Activated CD4-positive, CD25-positive, alpha-beta regulatory T cell (primary cell): ENCODE results near the gene TSC2.
"Not testable (repeated sequence)": the region's sequence is repeated elsewhere in the genome, so short reads cannot be mapped to it uniquely, and the experiment has no call there.

Experiments used
- DNase-seq, 4 experiments: peaks; one replicate each; lab custom pipeline; 2025; lab: John Stamatoyannopoulos, UW

Gene TSC2

GRCh38 chr16:2105291-2105690 lies 57.5 kb downstream of the TSC2 start:
- DNase-seq = not testable (repeated sequence)

GRCh38 chr16:2105769-2106168 lies 58.0 kb downstream of the TSC2 start:
- DNase-seq = not testable (repeated sequence)

- not testable (repeated sequence) for DNase-seq
Observed at GRCh38 chr16:2106211-2106610, 58.4 kb downstream of the TSC2 start.

- DNase-seq = not testable (repeated sequence)
Observed at GRCh38 chr16:2107121-2107790, 59.5 kb downstream of the TSC2 start.

- DNase-seq = not testable (repeated sequence)
Observed at GRCh38 chr16:2107791-2108125, 60.0 kb downstream of the TSC2 start.

GRCh38 chr16:2108446-2109270 lies 60.9 kb downstream of the TSC2 start:
- DNase-seq = not testable (repeated sequence)

- DNase-seq = not testable (repeated sequence)
Observed at GRCh38 chr16:2109271-2109580, 61.4 kb downstream of the TSC2 start.

- DNase-seq = not testable (repeated sequence)
Observed at GRCh38 chr16:2109872-2110271, 62.1 kb downstream of the TSC2 start.

- not testable (repeated sequence) for DNase-seq
Observed at GRCh38 chr16:2110332-2111008, 62.7 kb downstream of the TSC2 start.

- not testable (repeated sequence) for DNase-seq
Observed at GRCh38 chr16:2111009-2111353, 63.2 kb downstream of the TSC2 start.

GRCh38 chr16:2111412-2112335 lies 63.9 kb downstream of the TSC2 start:
- DNase-seq = not testable (repeated sequence)

GRCh38 chr16:2112539-2113106 lies 64.8 kb downstream of the TSC2 start:
- not testable (repeated sequence) for DNase-seq

GRCh38 chr16:2114225-2114624 lies 66.4 kb downstream of the TSC2 start:
- DNase-seq = not testable (repeated sequence)

- not testable (repeated sequence) for DNase-seq
Observed at GRCh38 chr16:2114885-2115590, 67.3 kb downstream of the TSC2 start.

- DNase-seq = no peak
Observed at GRCh38 chr16:2115591-2115973, 67.8 kb downstream of the TSC2 start.

GRCh38 chr16:2116428-2116827 lies 68.6 kb downstream of the TSC2 start:
- DNase-seq = not testable (repeated sequence)

- DNase-seq = not testable (repeated sequence)
Observed at GRCh38 chr16:2117341-2117740, 69.6 kb downstream of the TSC2 start.

- DNase-seq = not testable (repeated sequence)
Observed at GRCh38 chr16:2117960-2118722, 70.4 kb downstream of the TSC2 start.

- DNase-seq = not testable (repeated sequence)
Observed at GRCh38 chr16:2121325-2121724, 73.5 kb downstream of the TSC2 start.

GRCh38 chr16:2121853-2122252 lies 74.1 kb downstream of the TSC2 start:
- no peak for DNase-seq
